GM12873 (cell line): ENCODE data around the gene ZNF524.

Experiments
- TF ChIP-seq, protein P1 (sequence below): IDR thresholded peaks from 2 replicates; pipeline ENCODE4 v1.5.1; 2012; ENCODE audit warnings: low read depth, mild to moderate bottlenecking, moderate library complexity, low read length, control low read depth; ENCODE audit not compliant: insufficient read depth; ENCODE audit errors: missing control alignments

The ZNF524 gene

DNA sequence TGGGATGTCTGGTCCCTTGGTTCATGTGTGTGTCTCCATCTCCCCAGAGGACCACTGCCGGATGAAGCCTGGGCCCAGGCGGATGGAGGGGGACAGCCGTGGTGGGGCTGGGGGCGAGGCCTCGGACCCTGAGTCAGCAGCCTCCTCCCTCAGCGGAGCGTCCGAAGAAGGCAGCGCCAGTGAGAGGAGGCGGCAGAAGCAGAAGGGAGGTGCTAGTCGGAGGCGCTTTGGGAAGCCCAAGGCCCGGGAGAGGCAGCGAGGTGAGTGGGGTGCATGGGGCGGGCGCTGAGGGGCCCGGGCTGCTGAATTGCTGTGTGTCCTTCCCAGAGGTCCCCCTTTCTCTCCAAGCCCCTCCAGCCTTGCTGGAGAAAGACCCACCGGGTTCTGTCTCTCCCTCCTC lies 51.1 kb downstream of the ZNF524 start:
- TF ChIP-seq, protein P1, sequence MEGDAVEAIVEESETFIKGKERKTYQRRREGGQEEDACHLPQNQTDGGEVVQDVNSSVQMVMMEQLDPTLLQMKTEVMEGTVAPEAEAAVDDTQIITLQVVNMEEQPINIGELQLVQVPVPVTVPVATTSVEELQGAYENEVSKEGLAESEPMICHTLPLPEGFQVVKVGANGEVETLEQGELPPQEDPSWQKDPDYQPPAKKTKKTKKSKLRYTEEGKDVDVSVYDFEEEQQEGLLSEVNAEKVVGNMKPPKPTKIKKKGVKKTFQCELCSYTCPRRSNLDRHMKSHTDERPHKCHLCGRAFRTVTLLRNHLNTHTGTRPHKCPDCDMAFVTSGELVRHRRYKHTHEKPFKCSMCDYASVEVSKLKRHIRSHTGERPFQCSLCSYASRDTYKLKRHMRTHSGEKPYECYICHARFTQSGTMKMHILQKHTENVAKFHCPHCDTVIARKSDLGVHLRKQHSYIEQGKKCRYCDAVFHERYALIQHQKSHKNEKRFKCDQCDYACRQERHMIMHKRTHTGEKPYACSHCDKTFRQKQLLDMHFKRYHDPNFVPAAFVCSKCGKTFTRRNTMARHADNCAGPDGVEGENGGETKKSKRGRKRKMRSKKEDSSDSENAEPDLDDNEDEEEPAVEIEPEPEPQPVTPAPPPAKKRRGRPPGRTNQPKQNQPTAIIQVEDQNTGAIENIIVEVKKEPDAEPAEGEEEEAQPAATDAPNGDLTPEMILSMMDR = no peak

DNA sequence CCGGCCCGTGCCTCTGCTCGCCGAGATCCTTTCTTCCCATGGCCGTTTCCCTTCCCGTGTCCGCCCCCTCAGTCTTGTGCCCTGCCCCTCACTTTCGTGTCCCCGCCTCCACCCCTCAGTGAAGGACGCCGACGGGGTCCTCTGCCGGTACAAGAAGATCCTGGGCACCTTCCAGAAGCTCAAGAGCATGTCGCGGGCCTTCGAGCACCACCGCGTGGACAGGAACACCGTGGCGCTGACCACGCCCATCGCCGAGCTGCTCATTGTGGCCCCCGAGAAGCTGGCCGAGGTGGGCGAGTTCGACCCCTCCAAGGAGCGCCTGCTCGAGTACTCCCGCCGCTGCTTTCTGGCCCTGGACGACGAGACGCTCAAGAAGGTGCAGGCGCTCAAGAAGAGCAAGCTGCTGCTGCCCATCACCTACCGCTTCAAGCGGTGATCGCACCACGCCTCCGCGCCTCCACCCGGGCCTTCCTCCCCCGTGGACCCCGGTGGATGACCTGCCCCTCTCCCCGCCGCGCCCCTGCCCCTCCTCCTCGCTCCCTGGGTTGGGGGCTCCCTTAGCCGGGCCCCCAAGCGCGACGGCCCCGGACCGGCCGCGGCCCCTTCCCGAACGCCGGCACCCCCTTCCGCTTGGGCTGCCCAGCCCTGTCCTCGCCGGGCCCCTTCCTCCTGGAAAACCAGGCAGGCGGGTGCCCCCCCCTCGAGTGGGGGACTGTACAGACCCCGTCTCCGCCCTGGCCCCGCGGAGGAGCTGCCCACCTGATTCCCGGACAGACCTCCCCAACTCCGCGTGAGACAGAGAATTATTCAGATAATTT lies 52.4 kb downstream of the ZNF524 start:
- TF ChIP-seq, protein P1 = no peak
